ENCODE results near the gene MCM9.

MCM9 gene

GRCh38 chr6:118764766-118765165 is 170.2 kb downstream of the MCM9 start:
- intact Hi-C loops (cut with micrococcal nuclease): no loop called here

More at GRCh38 chr6:118764766-118765165, 170.2 kb downstream of the MCM9 start:
- Mint-ChIP-seq H3K4me3 (no peak overlapping the region), H3K27me3 (no peaks in the 10 kb centered on the region), H3K4me1 (ENCODE audit: low read depth) (peaks cover 59% of the 10 kb centered on the region), H3K27ac (peak overlapping the region; percentile 67), H3K36me3 (ENCODE audit: low read depth) (peaks cover 6% of the 10 kb centered on the region), H3K9me3 (no peaks in the 10 kb centered on the region)

All from dendritic cell treated with granulocyte-macrophage colony-stimulating factor and Interleukin-4, amounts not matched to agents 40 ng/mL and 50 ng/mL, for 4 days (primary cell).